Loucy (cell line): Measurements from ENCODE around the gene SPINDOC.

Experiments used
- CTCF ChIP-seq: fragments of 200-600 bp; sonication (generic); conservative IDR thresholded peaks from 2 replicates; pipeline ENCODE4 v1.5.1; 2014; ENCODE audit warnings: mild to moderate bottlenecking, antibody characterized with exemption, low read length
- EZH2phosphoT487 ChIP-seq: fragments of 200-600 bp; IDR thresholded peaks from 2 replicates; pipeline ENCODE4 v1.6.1; 2018; ENCODE audit warnings: antibody characterized with exemption, mild to moderate bottlenecking, moderate library complexity, borderline replicate concordance

DNA sequence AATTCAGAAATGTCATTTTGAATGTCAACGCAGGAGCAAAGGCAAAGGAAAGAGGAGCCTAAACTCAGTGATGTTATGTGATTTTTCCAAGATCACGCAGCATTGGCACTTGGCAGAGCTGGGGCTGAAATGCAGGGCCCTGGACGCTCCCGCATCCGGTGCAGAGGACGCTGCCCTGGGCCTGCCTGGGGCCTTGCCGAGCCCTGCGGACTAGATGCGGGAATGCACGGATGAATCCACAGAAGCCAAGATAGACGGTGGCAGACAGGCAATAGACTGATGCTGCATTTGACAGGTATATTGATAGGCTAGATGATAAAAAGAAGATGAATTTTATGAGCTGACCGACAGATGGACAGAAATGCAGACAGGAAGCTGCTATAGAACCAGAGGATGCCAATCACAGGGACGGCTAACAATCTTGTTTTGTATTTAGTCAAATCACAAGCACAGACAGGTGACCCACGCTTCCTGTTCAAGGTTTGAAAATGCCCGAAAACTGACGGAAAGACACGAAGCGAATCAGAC, 25.0 kb downstream of the SPINDOC start:
- no peak for TF ChIP-seq CTCF
- TF ChIP-seq EZH2phosphoT487 = no peak
